Smooth muscle cell (in vitro differentiated cells): ENCODE results near the gene FEZF1. TPM values are rescaled to one million over a fixed set of nuclear protein-coding genes. Genes with fewer than 3 reads are reported as not detected.

Source experiments
- DNase-seq: peaks from one replicate; lab custom pipeline; 2025; ENCODE audit not compliant: unreplicated experiment; lab: John Stamatoyannopoulos, UW
- H2AFZ ChIP-seq: fragments of 200-600 bp; sonication (generic); 2 replicates; pipeline ENCODE4 v1.6.0; 2016; ENCODE audit warnings: antibody characterized with exemption, low read depth, mild to moderate bottlenecking
- H3F3A ChIP-seq: fragments of 200-600 bp; sonication (generic); 2 replicates; pipeline ENCODE4 v1.6.0; 2017; ENCODE audit warnings: antibody characterized with exemption, low read depth
- H3K27ac ChIP-seq: fragments of 200-600 bp; sonication (generic); 2 replicates; pipeline ENCODE4 v1.5.1; 2016; ENCODE audit warnings: low read depth, mild to moderate bottlenecking
- H3K27me3 ChIP-seq: fragments of 200-600 bp; sonication (generic); 2 replicates; pipeline ENCODE4 v1.6.1; 2016; ENCODE audit warnings: low read depth, mild to moderate bottlenecking
- H3K36me3 ChIP-seq: fragments of 200-600 bp; sonication (generic); 2 replicates; pipeline ENCODE4 v1.5.1; 2016; ENCODE audit warnings: low read depth
- H3K4me1 ChIP-seq: fragments of 200-600 bp; sonication (generic); 2 replicates; pipeline ENCODE4 v1.5.1; 2016; ENCODE audit warnings: low read depth
- H3K4me2 ChIP-seq: fragments of 200-600 bp; sonication (generic); 2 replicates; pipeline ENCODE4 v1.6.0; 2016; ENCODE audit warnings: mild to moderate bottlenecking
- H3K4me3 ChIP-seq: fragments of 200-600 bp; sonication (generic); 2 replicates; pipeline ENCODE4 v1.5.1; 2016; ENCODE audit warnings: mild to moderate bottlenecking
- H3K79me2 ChIP-seq: fragments of 200-600 bp; sonication (generic); 2 replicates; pipeline ENCODE4 v1.6.0; 2016; ENCODE audit warnings: low read depth, mild to moderate bottlenecking
- H3K9ac ChIP-seq: fragments of 200-600 bp; sonication (generic); 2 replicates; pipeline ENCODE4 v1.6.0; 2016; ENCODE audit warnings: low read depth
- H3K9me3 ChIP-seq: fragments of 200-600 bp; sonication (generic); replicated peaks from 2 replicates; pipeline ENCODE4 v1.5.1; 2016; ENCODE audit warnings: low read depth
- H4K20me1 ChIP-seq: fragments of 200-600 bp; sonication (generic); 2 replicates; pipeline ENCODE4 v1.6.0; 2016; ENCODE audit warnings: low read depth
- CTCF ChIP-seq: fragments of 200-600 bp; sonication (generic); IDR thresholded peaks from 2 replicates; pipeline ENCODE4 v1.5.1; 2017; ENCODE audit warnings: borderline replicate concordance, mild to moderate bottlenecking, antibody characterized with exemption; ENCODE audit not compliant: insufficient read depth, poor library complexity, severe bottlenecking
- WGBS: methylation state at CpG from one replicate; pipeline ENCODE4 v1.1.7; 2016; ENCODE audit warnings: low lambda C conversion rate; 5-methylcytosine and 5-hydroxymethylcytosine counted together
- polyA plus RNA-seq: library from polyadenylated mRNA; unstranded; fragments of >200 nt; fragmentation: Nextera tagmentation; extraction: Ambion mirVana; gene quantifications from 2 replicates; pipeline ENCODE4 v1.2.1, GENCODE V29; 2016
- total RNA-seq: library from RNA; depleted of rRNA; stranded (reverse); fragments of >200 nt; gene quantifications from 2 replicates; pipeline ENCODE4 v1.2.3, GENCODE V29; 2014

FEZF1 gene
- total and polyA plus RNA-seq, 2 experiments from 2014 or later = not detected

GRCh38 chr7:122298618-122299017 is 5.9 kb downstream of the FEZF1 start:
- WGBS = 83% methylated on average over 2 of the region's 2 CpGs
- no peaks in the 10 kb centered on the region for H3K79me2 ChIP-seq
- H4K20me1 ChIP-seq = no peaks in the 10 kb centered on the region

DNA sequence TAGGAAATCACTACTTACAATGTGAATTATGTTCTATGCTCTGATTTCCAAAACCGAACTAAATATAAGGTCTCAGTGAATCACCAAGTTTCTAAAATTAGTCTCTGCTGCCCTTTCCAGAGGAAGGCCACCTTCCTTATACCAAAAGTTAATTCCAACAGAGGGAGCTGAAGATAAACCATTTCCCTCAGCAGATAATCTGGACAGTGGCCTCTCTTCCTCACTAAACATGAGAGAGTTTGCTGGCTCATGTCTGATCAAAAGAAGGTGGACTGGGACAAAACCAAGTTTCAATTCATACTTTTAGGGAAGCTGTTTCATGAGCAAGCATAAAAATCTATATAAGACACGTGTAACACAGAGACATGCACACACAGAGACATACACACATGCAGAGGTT is 6.4 kb downstream of the FEZF1 start:
- Histone ChIP-seq H3K4me1 (peaks cover 11% of the 10 kb centered on the region), H3K79me2 (no peaks in the 10 kb centered on the region), H3K4me2 (no peak overlapping the region), H2AFZ (no peak overlapping the region), H3F3A (no peaks in the 10 kb centered on the region), H3K9ac (no peak overlapping the region), H3K36me3 (no peaks in the 10 kb centered on the region), H3K4me3 (no peak overlapping the region), H4K20me1 (no peaks in the 10 kb centered on the region), H3K9me3 (no peaks in the 10 kb centered on the region), H3K27ac (no peak overlapping the region), H3K27me3 (peaks cover 85% of the 10 kb centered on the region)
- 58% methylated on average over 2 of the region's 2 CpGs for WGBS
- DNase-seq = no peak
- no peak for TF ChIP-seq CTCF

More at GRCh38 chr7:122298618-122299017, 5.9 kb downstream of the FEZF1 start:
- no peak for DNase-seq
- Histone ChIP-seq H3F3A (no peaks in the 10 kb centered on the region), H3K36me3 (no peaks in the 10 kb centered on the region), H2AFZ (no peak overlapping the region), H3K9ac (no peak overlapping the region), H3K4me1 (peaks cover 11% of the 10 kb centered on the region), H3K9me3 (no peaks in the 10 kb centered on the region), H3K4me3 (no peak overlapping the region), H3K27ac (no peak overlapping the region), H3K27me3 (peaks cover 90% of the 10 kb centered on the region), H3K4me2 (no peak overlapping the region)
- TF ChIP-seq CTCF = no peak

DNA sequence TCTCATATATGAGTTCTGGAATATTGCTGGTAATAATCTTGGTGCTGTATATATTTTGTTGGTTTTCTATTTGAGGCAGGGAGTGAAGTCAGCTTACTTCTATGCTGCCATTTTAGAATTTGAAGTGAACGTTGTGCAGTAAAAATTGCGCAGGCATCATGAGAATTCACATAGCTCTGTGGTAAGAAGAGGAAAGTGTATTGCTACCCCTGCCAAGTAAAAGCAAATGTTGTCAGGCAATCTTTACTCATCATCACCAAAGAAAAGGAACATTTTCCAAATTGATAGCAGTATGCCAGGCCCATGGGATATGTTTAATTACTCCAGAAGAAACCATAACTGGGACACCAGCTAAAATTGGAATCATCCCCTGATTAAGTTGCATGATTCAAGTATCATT is 13.4 kb downstream of the FEZF1 start:
- DNase-seq = no peak
- peaks cover 4% of the 10 kb centered on the region for H3K9me3 ChIP-seq
- H3K36me3 ChIP-seq = no peaks in the 10 kb centered on the region
- H3K79me2 ChIP-seq = no peaks in the 10 kb centered on the region
- H3K4me2 ChIP-seq = no peak overlapping the region
- no peaks in the 10 kb centered on the region for H3F3A ChIP-seq
- peaks cover 16% of the 10 kb centered on the region for H3K27me3 ChIP-seq
- H2AFZ ChIP-seq = no peak overlapping the region
- H4K20me1 ChIP-seq = no peaks in the 10 kb centered on the region
- no peak overlapping the region for H3K9ac ChIP-seq
- H3K27ac ChIP-seq = no peak overlapping the region
- no peak overlapping the region for H3K4me3 ChIP-seq
- no peak for TF ChIP-seq CTCF
- WGBS = 94% methylated on average over 2 of the region's 2 CpGs
- no peaks in the 10 kb centered on the region for H3K4me1 ChIP-seq

DNA sequence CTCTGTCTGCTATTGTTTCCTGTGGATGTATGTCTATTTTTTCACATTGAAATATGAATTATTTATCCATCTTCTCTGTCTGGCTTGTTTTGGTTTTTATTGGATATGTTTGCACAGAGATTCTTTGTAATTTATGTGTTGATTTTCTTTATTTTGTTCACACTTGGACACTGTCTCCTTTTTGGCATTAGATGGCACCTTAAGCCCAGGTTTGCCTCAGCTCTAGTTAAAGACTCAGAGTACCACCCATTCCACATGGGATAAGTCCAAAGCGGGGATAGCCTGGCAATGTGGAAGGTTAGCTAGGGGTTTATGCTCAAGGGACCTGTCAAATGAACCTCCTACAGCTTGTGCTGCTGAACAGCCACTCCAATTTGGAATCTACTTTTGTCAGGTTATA is 14.1 kb downstream of the FEZF1 start:
- no peak overlapping the region for H3K9ac ChIP-seq
- H4K20me1 ChIP-seq = no peaks in the 10 kb centered on the region
- peaks cover 4% of the 10 kb centered on the region for H3K9me3 ChIP-seq
- H3K4me1 ChIP-seq = no peaks in the 10 kb centered on the region
- no peak for TF ChIP-seq CTCF
- H3K36me3 ChIP-seq = no peaks in the 10 kb centered on the region
- H3F3A ChIP-seq = no peaks in the 10 kb centered on the region
- H3K79me2 ChIP-seq = no peaks in the 10 kb centered on the region
- no peak overlapping the region for H3K27ac ChIP-seq
- DNase-seq = no peak
- H2AFZ ChIP-seq = no peak overlapping the region
- no peak overlapping the region for H3K4me3 ChIP-seq
- no peak overlapping the region for H3K4me2 ChIP-seq
- peaks cover 9% of the 10 kb centered on the region for H3K27me3 ChIP-seq
- WGBS = 100% methylated on average over 1 of the region's 1 CpG
